ENCODE data around the gene ATP9A.
"Not testable (repeated sequence)": the region's sequence is repeated elsewhere in the genome, so short reads cannot be mapped to it uniquely, and the experiment has no call there.

The ATP9A gene

DNA sequence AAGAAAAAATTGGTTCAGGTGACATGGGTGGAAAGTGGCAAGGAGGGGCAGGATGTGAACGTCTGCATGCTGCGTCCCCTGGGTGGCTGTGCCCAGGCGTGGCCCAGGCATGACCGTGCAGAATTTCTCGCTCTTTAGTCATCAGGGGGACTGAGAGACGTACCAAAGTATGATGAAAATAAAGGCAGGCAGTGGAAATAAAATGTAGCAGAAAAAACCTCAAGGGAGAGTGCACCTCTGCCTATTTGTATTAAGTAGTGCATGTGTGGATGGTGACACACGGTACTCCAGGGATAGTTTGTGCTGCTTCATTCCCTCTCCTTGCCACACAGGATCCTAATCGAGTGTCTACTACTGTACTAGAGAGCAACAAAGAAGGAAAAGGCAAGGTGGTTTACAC lies 81.1 kb downstream of the ATP9A start:
- DNase-seq, result peak; percentile 48

DNA sequence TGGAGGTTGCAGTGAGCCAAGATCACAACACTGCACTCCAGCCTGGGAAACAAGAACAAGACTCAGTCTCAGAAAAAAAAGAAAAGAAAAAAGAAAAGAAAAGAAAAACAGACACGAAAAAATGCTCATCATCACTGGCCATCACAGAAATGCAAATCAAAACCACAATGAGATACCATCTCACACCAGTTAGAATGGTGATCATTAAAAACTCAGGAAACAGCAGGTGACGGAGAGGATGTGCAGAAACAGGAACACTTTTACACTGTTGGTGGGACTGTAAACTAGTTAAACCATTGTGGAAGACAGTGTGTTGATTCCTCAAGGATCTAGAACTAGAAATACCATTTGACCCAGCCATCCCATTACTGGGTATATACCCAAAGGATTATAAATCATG lies 82.7 kb downstream of the ATP9A start:
- DNase-seq, result not testable (repeated sequence)

DNA sequence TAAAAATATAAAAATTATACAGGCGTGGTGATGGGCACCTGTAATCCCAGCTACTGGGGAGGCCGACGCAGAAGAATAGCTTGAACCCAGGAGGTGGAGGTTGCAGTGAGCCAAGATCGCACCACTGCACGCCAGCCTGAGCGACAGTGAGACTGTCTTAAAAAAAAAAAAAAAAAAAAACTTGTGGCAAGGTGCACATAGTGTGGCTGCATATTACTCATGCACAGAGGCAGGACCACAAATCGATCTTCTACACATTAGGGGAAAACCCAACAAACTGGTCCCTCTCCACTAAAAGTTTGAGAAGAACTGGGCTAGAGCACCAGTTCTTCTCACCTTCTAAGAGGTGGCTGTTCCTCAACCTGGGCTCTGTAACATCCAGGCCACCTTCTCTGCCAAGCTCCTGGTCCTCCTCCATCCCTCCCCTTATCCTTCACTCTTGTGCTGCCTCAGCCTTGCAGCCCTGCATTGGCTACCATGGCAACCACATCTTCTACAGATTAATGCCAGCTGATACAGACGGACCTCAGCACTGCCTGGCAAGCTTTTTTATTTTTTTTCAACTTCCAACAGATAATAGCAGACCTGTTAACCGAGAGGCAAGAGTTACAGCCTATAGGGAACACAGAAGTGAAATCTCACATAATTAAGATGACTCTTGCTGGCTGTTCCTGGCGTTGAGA lies 88.0 kb downstream of the ATP9A start:
- peak; percentile 35 for DNase-seq

DNA sequence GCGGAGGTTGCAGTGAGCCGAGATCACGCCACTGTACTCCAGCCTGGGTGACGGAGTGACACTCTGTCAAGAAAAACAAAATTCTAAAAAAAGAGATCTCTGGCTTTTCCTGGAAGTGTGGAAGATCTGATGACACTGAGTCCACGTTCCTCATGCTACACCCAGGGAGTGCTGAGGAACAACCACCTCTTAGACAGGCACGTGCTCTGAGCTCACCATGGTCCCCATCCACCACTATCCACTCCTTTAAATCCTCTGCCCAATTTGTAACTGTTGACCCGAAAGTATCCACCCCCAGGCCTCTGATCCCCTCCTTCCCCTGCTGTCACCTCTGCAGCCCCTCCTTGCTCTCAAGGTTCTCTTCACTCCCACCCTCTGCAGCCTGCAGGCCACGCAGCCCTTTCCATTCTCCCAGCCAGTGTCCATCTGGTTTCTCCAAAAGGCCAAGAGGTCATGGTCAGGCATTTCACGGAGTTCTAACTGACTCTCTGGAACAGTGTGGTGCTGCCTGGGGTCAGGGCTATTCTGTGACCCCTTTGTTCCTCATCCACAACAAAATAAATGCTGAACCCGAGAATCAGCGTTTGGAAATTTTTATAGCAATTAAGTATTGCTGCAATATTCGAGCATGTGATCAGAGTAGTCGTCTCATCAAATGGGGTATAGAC lies 88.8 kb downstream of the ATP9A start:
- no peak for DNase-seq

DNA sequence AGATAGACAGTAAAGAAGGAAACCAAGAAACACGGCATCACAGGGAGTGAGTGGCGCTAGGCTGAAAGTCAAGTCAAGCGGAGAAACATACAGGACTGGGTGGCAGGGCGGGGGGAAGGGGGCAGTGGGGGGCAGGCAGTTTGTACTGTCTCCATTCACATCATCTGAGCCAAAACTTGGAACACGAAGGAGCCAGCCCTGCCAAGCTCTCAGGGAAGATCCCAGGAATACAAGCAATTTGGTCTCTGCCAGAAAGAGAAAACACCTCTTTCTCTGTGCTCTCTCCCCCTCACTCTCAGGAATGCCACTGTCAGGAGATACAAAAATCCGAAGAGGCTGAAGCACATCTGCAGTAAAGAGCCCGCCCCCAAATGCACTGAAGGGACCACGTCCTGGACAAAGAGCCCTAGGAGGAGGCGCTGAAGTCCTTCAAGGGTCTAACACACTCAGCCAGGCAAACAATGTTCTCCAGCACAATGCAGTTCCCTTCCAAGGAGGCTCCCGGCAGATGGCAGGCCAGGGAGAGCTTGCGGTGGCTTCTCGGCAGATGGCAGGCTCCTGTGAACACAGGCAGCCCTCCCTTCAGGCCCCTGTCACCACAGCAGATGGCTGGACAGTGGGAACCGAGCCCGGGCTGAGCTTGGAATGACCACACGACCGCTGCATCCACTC lies 90.0 kb downstream of the ATP9A start:
- peak; percentile 80 for DNase-seq

DNA sequence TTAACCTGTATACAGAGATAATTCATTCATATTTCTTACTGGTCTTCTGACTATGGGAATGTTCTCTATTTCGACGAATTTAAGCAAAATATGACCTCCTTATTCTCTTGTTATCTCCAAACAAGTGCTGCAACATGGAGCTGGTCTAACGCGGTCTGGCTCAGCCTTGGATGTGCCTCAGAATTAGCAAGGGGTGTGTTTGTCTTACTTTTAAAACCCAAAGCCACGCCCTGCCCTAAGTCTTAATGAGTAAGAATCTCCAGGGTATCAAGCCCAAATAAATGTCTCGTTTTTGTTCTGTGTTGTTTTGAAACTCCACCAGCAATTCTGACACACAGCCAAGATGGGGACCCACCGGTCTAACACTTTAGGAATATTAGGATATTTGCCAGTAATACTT lies 99.2 kb downstream of the ATP9A start:
- DNase-seq, result no peak

DNA sequence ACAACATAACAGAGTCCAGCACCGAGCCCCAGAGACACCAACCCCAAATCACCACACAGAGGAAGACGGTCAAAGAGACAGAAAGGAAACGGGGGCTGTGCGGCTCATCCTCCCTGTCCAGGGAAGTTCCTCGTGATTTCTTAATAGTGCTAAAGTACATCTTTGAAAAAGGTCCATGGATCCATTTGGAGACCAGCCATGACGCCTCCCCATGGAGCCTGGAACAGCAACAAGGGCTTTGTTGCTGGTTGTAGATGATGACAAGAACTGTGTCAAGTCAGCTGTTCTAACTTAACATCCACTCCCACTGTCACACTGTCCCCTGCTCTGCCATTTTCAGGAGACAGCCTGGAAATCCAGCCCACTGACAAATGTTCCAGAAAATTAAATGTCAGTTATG lies 99.7 kb downstream of the ATP9A start:
- DNase-seq, result no peak

DNA sequence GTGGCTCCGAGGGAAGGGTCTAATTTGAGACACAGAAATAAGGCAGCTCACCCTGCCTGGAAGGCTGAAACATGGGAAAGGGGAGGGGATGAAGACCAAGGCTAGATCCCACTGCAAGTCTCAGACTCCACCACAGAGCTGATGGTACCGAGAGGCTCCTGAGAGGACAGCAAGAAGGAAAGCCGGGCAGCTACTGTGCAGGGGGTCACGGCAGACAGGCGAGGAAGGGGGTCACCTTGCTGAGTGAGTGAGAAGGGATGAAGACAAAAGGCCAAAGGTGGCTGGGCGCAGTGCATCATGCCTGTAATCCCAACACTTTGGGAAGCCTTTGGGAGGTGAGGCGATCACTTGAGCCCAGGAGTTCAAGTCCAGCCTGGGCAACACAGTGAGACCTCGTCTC lies 100.7 kb downstream of the ATP9A start:
- DNase-seq, result no peak

DNA sequence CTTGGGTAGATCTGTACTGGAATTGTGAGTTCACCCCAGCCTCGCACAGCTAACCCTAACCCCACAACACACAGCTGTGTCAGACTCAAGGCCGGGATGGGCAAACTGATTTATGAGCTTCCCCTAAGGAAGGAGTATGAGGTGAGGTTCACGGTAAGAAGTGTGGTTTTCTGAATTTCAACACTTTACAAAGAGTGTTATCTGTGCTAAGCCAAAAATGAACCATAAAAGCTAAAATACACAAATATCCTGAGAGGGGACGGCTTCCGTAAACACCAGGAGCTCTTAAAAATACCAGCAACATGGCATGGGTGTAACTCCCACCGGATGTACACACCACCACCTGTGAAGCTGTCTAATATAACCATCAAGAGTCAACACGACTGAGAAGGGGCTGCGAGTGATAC lies 101.2 kb downstream of the ATP9A start:
- no peak for DNase-seq

DNA sequence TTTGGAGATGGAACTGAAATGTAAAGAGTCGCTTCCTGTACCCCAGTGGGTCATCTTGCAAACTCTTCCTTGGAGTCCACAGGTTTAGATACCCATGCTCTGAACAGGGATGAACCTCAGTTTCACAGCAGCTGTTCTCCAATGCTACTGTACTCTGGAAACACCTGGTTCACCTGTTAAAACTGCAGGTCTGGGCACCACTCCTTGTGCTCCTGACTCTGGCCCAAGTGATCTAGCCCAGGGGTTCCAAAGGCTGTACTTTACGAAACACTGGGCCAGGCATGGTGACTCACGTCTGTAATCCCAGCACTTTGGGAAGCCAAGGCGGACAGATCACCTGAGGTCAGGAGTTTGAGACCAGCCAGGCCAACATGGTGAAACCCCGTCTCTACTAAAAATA lies 102.1 kb downstream of the ATP9A start:
- DNase-seq, result no peak

DNA sequence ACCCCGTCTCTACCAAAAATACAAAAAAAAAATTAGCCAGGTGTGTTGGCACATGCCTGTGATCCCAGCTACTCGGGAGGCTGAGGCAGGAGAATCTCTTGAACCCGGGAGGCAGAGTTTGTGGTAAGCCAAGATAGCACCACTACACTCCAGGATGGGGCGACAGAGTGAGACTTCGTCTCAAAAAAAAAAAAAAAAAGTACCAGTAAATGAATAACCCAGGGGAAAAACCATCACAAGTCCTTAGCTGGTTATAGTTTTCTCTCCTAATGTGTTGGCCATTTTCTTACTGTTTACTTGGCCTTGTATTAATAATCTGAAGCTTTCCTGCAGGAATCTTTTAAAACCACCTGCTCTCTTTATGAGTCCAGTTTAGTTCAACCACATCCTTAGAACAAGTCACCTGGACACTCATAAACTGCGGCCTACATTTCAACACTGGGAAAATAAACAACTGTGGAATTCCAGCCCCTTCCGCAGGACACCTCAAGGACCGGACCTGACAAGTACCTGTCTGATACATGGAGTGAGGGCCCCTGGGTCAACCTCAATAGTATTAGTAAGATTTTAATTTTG lies 102.6 kb downstream of the ATP9A start:
- no peak for DNase-seq

DNA sequence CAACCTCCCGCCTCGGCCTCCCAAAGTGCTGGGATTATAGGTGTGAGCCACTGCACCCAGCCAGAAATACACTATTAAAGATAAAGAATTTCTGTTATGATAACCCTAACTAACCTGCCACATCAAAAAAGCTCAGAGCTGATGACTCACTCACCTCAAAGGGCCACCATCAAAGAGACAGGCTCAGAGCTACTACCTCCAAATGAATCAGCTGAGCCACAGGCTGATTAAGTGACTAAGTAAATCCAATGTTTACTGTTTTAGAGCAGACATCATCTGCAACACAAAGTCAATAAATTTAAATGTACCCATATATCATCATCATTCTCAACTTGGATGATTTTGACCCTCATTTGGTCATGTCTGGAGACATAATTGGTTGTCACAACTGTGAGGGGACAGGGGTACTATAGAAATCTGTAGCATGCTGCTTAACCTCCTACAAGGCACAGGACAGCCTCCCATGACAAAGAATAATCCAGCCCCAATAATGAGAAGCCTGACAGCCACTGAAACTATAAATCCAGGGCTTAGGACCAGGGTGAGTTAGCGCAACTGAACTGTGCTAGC lies 106.5 kb downstream of the ATP9A start:
- DNase-seq, result no peak

DNA sequence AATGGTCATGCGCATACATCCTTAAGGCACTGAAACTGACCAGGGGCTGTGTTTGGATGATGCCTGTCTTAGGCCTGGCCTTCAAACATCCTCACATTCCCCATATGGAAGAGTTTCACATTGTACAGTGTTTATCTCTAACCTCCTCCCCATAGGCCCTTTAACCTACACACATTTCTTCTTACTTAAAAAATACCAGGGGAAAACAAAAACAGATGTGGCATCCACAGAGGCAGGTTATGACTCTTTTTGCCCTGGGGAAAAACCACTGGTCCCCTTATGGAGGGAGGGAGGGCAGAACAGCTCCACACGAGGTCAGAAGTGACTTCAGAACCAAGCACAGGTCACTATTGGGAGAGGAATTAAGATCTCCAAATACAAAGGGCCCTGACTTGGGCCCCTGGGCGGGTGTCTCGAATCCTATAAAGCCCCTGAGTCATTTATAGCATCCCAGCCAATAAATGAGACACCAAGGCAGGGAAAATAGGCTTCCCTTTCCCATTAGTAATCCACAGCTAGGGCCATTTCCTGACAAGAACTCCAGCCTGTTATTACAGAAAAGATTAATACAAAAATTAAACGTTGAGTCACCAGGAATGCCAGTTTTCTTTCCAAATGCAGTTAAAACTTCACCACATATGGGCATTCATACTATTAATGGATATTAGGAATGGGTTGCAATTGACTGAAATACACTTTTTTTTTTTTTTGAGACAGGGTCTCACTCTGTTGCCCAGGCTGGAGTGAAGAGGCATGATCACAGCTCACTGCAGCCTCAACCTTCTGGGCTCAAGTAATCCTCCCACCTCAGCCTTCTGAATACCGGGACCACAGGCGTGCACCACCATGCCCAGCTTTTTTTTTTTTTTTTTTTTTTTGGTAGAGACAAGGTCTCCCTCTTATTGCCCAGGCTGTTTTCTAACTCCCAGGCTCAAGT lies 107.2 kb downstream of the ATP9A start:
- no peak for DNase-seq

DNA sequence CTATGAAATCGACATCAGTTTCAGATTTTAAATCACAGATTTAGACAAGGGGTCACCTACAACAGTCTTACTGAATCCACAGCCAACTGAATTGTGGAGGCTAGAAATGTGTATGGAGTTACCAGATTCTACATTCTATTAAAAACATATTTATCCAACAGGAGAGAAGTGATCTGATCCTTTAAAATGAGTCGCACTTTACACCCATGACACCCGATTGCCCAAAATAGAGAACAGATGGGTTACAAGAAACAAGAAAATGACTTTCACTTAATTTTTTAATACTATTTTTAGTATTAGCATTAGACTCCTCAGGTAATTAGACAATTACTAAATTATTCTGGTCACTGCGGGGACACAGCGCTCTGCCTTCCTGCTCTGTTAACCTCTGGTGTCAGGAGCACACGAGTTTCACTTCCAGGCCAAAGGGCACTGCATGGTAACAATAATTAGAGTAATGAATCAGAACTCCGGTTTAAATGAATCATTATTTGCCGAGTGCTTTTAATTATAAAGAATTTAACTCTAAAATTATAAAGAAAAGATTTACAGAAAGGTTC lies 108.6 kb downstream of the ATP9A start:
- DNase-seq, result no peak

DNA sequence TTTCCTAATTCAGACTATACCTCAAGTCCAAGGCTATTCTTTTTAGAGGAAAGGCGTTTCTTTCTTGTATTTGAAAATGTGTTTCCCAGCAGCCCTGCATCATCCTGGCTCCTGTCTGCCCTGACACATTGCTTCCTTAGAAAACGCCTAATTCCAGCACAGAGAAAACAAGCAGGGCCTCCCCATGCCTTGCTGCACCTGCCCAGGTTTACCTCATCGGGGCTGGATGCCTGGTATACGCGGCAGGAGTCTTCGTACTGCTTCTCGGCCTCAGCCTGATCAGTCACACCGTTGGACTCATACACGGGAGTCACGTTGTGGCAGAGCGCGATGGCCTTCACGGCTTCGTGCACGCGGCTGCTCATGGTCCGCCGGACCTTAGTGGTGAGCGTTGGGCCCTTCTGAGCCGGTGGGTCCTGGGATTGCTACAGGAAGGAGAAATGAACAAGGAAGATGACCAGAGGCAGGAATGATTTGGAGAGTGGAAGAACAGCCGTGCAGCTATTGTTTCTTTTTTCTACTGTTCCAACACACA lies 111.4 kb downstream of the ATP9A start:
- no peak for DNase-seq

DNA sequence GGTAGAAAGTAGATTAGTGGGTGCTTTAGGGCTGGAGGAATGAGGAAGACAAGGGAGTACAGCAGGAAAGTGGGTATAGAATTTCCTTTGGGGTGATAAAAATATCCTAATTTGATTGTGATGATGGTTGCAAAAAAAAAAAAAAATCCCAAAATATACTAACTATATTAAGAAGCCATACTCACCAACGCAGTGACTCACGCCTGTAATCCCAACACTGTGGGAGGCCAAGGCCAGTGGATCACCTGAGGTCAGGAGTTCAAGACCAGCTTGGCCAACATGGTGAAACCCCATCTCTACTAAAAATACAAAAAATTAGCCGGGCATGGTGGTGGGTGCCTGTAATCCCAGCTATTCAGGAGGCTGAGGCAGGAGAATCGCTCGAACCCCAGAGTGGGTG lies 112.1 kb downstream of the ATP9A start:
- not testable (repeated sequence) for DNase-seq

DNA sequence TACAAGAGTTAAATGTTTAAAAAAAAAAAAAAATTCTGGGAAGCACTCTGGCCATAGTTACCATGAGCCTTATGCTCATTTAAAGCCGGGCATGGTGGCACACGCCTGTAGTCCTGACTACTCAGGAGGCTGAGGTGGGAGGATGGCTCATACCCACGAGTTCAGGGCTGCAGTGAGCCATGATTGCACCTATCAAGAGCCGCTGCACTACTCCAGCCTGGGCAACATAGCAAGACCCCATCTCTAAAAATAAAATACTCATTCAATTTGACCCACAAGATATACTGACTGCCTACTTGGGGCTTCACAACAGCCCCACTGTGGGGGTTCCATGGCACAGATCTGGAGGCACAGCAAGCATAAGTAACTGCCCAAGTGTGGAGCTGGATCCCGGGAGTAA lies 113.7 kb downstream of the ATP9A start:
- no peak for DNase-seq

DNA sequence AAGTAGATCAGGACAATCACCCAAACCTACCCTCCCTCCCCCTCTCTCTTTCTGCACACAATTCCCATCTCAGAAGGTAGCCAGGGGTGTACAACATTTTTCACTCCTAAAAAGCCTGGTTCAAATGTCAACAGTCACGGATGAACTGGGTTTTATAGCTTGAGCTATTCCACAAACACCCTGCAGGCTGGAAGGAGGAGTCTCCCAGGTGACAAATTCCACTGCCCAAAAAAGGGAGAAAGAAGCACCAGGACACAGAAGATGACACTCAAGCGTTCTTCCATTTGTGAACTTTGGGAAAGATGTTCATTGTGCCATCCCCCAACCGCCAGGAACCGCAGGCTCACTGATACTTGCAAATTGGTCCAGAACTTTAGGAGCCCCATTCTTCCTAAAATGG lies 114.1 kb downstream of the ATP9A start:
- no peak for DNase-seq

DNA sequence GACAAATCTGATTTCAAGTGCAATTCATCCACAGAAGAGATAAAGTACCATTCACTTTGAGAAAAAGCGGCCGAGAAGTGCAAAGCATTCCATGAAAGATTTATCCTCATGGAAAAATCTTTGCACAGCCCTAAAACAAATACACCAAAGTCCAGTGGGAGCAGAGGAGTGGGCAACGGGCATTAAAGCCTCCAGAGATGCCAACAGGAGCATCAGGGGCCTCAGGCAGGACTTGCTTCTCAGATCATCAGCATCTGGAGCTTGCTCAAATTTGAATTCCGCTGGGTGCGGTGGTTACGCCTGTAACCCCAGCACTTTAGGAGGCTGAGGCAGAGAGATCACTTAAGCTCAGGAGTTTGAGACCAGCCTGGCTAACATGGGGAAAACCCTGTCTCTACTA lies 115.0 kb downstream of the ATP9A start:
- DNase-seq, result no peak

DNA sequence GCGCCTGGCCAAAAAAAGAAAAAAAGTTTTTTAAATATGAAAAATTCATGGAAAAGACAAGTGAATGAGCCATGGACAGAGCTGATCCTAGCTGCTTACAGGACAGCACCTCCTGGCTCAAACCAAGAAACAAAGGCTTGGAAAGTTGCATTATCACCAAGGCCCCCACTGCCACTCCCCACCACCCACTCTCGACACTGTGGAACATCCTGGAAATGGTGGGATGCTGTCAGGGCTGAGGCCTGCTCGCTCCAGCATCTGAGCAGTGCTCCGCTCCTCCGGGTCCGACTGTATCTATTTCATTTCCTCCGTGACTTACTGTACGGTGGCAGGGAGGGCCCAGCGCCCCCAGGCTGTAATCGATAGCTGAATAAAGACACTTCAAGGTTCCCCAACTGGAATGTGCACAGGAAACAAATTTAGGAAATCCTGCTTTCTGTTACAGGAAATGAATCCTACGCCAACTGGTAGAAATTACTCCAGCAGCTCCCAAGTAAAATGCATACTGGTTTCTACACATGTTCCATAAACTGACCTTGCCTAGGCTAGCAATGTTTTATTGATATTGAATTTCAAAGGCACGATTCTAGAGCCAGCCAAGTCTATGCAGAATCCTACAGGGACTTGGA lies 116.2 kb downstream of the ATP9A start:
- DNase-seq, result no peak

DNA sequence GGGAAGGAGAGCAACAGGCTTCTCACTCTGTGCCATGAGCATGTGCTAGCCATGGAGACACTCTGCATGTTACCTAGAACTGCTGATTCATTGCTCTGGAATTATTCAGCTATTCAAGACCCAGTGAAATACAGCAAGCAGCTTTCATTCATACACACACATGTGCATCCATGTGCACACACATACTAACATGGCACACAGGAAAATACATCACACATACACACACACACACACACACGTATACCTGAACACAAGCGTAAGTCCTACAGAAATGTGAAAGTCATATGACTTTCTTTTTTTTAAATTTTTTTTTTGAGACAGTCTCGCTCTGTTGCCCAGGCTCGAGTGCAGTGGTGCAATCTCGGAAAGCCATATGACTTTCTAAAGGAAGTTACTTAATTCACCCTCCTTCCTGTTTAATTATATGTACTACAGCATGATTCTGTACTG lies 117.5 kb downstream of the ATP9A start:
- no peak for DNase-seq
